ENCODE results near the gene RABGGTA. TPM values are rescaled to one million over a fixed set of nuclear protein-coding genes. Genes with fewer than 3 reads are reported as not detected.

Gene RABGGTA
- total and polyA plus RNA-seq, 9 of the 15 experiments (the other 6 are each of a cell fraction or from before 2014, with no cell fraction given): 4.5 to 24.2 (median 15.5) TPM

GRCh38 chr14:24219521-24219920 is 51.9 kb downstream of the RABGGTA start:
- POLR2A ChIA-PET: no interaction called here
- in situ Hi-C loops (cut with MboI): no loop called here
- no peaks in the 10 kb centered on the region for H4K20me1 ChIP-seq (replicated peaks; ENCODE audit: control insufficient read depth, insufficient read depth, low read length)

More at GRCh38 chr14:24219521-24219920, 51.9 kb downstream of the RABGGTA start:
- Histone ChIP-seq H2AFZ (ENCODE audit: low read depth, low read length) (no peak overlapping the region), H3K9ac (ENCODE audit: insufficient read depth in 1 of 2, low read depth in 2 of 2, low read length in 2 of 2) (no peak overlapping the region), H3K36me3 (ENCODE audit: control insufficient read depth, insufficient read depth, low read length) (peaks cover 9% of the 10 kb centered on the region; the same call in 2 of the 3 replicates), H3K27me3 (ENCODE audit: control insufficient read depth in 2 of 2, insufficient read depth in 2 of 2, low read length in 2 of 2) (no peaks in the 10 kb centered on the region), H3K27ac (ENCODE audit: extremely low read depth, low read depth, low read length) (no peak overlapping the region), H3K9me3 (replicated peaks; ENCODE audit: control insufficient read depth, insufficient read depth, low read depth, low read length) (no peaks in the 10 kb centered on the region), H3K9me1 (ENCODE audit: control insufficient read depth, insufficient read depth, low read length) (no peaks in the 10 kb centered on the region), H3K4me2 (ENCODE audit: insufficient read depth, low read length) (no peak overlapping the region), H3K4me1 (replicated peaks in 1 of 2; ENCODE audit: control insufficient read depth in 2 of 2, insufficient read depth in 2 of 2, low read length in 2 of 2) (peaks cover 1 to 4% of the 10 kb centered on the region in 2 experiments; a peak in 4 of 5 replicates), H3K79me2 (ENCODE audit: control insufficient read depth, insufficient read depth, low read length) (peaks cover 18% of the 10 kb centered on the region), H3K4me3 (no peak overlapping the region)
- FAIRE-seq: no peak
- 63% methylated on average over 3 of the region's 3 CpGs for WGBS (ENCODE audit: insufficient coverage, low coverage, missing lambda C conversion rate)
- intact Hi-C loops (cut with micrococcal nuclease): no loop called here
- CTCF ChIA-PET (ENCODE audit: low intra/inter-chr PET ratio): no interaction called here
- no TSS peak for BruUV-seq (replicated peaks)
- DNase-seq (ENCODE audit: extremely low read depth in 1 of 4, low spot score in 3 of 4): no peak
- no peak for TF ChIP-seq ZNF507 (tag; conservative IDR thresholded peaks at IDR 0.05)
- no peak for TF ChIP-seq E4F1 (CRISPR knock-in tag; IDR thresholded peaks at IDR 0.05; ENCODE audit: borderline replicate concordance)
- no peak for TF ChIP-seq E2F6 (IDR thresholded peaks at IDR 0.05; ENCODE audit: borderline replicate concordance in 1 of 2, extremely low read depth in 1 of 2, insufficient read depth in 1 of 2, insufficient read length in 1 of 2, low read depth in 1 of 2, low read length in 1 of 2, poor library complexity in 1 of 2, severe bottlenecking in 1 of 2)
- no peak for TF ChIP-seq CXXC5 (CRISPR knock-in tag; IDR thresholded peaks at IDR 0.05)
- TF ChIP-seq MCM3 (IDR thresholded peaks at IDR 0.05): no peak
- TF ChIP-seq ELK1 (CRISPR knock-in tag; IDR thresholded peaks at IDR 0.05): no peak
- TF ChIP-seq CGGBP1 (CRISPR knock-in tag; IDR thresholded peaks at IDR 0.05): no peak
- TF ChIP-seq KLF6 (CRISPR knock-in tag; IDR thresholded peaks at IDR 0.05; ENCODE audit: borderline replicate concordance): no peak
- TF ChIP-seq PCBP1 (IDR thresholded peaks at IDR 0.05; ENCODE audit: low read depth, low read length, poor library complexity, severe bottlenecking): no peak
- no peak for TF ChIP-seq SMAD1 (IDR thresholded peaks at IDR 0.05; ENCODE audit: low read depth, low read length, partially characterized antibody)
- TF ChIP-seq ZNF75A (CRISPR knock-in tag; IDR thresholded peaks at IDR 0.05): no peak
- no peak for TF ChIP-seq RBM17 (IDR thresholded peaks at IDR 0.05; ENCODE audit: borderline replicate concordance, low read depth, low read length)
- no peak for ATAC-seq

Measured in K562 (cell line).